Keratinocyte (primary cell): ENCODE results near the gene SNTG2. TPM values are rescaled to one million over a fixed set of nuclear protein-coding genes. Genes with fewer than 3 reads are reported as not detected.

Experiments used
- DNase-seq: peaks from one replicate; pipeline ENCODE4 v3.0.0-alpha.2; 2011; ENCODE audit warnings: low read depth, missing footprints, low spot score
- FAIRE-seq: peaks from 2 replicates; lab custom pipeline; 2011; peaks lifted over from hg19 to GRCh38; lab: Jason Lieb, UNC
- H2AFZ ChIP-seq: 2 replicates; pipeline ENCODE4 v1.6.0; 2012; ENCODE audit warnings: low read length, control low read depth, inconsistent platforms; ENCODE audit not compliant: control insufficient read depth
- H3K27ac ChIP-seq: 2 replicates; pipeline ENCODE4 v1.5.1; 2011; ENCODE audit warnings: low read length; ENCODE audit not compliant: control insufficient read depth, insufficient read depth
- H3K27me3 ChIP-seq: 3 replicates; pipeline ENCODE4 v1.6.0; 2011; ENCODE audit warnings: low read length; ENCODE audit not compliant: control insufficient read depth, insufficient read depth; ENCODE audit errors: extremely low read depth
- H3K36me3 ChIP-seq, 2 experiments: 2 replicates in 1 of 2; 3 replicates in 1 of 2; pipeline ENCODE4 v1.5.1; 2011; ENCODE audit warnings: low read length in 2 of 2, mild to moderate bottlenecking in 1 of 2; ENCODE audit not compliant: control insufficient read depth in 2 of 2, insufficient read depth in 2 of 2; ENCODE audit errors: extremely low read depth in 1 of 2
- H3K4me1 ChIP-seq: 3 replicates; pipeline ENCODE4 v1.5.1; 2011; ENCODE audit warnings: low read length; ENCODE audit not compliant: control insufficient read depth, insufficient read depth; ENCODE audit errors: extremely low read depth
- H3K4me2 ChIP-seq: 3 replicates; pipeline ENCODE4 v1.6.0; 2011; ENCODE audit warnings: low read depth, low read length; ENCODE audit not compliant: control insufficient read depth, insufficient read depth; ENCODE audit errors: extremely low read depth
- H3K4me3 ChIP-seq, 3 experiments: fragments of 200-600 bp in 1 of 3; sonication (generic) in 1 of 3; 2 replicates in 2 of 3; 3 replicates in 1 of 3; pipeline ENCODE4 v1.5.1; 2011 to 2016; ENCODE audit warnings: low read length in 3 of 3, mild to moderate bottlenecking in 3 of 3, control low read depth in 2 of 3, inconsistent platforms in 1 of 3, low read depth in 1 of 3, mixed read lengths in 1 of 3, mixed run types in 1 of 3, moderate library complexity in 1 of 3; ENCODE audit not compliant: control insufficient read depth in 2 of 3, insufficient read depth in 2 of 3; ENCODE audit errors: extremely low read depth in 1 of 3
- H3K79me2 ChIP-seq: 2 replicates; pipeline ENCODE4 v1.6.0; 2012; ENCODE audit warnings: low read length; ENCODE audit not compliant: control insufficient read depth, insufficient read depth
- H3K9ac ChIP-seq: 3 replicates; pipeline ENCODE4 v1.6.0; 2011; ENCODE audit warnings: low read length; ENCODE audit not compliant: control insufficient read depth, insufficient read depth; ENCODE audit errors: extremely low read depth
- H3K9me1 ChIP-seq: 3 replicates; pipeline ENCODE4 v1.6.0; 2011; ENCODE audit warnings: low read length; ENCODE audit not compliant: control insufficient read depth, insufficient read depth; ENCODE audit errors: extremely low read depth
- H3K9me3 ChIP-seq: 2 replicates; pipeline ENCODE4 v1.5.1; 2012; ENCODE audit warnings: low read depth, low read length; ENCODE audit not compliant: control insufficient read depth
- H4K20me1 ChIP-seq: 3 replicates; pipeline ENCODE4 v1.6.0; 2011; ENCODE audit warnings: low read length; ENCODE audit not compliant: control insufficient read depth, insufficient read depth; ENCODE audit errors: extremely low read depth
- CTCF ChIP-seq, 3 experiments: IDR thresholded peaks in 1 of 3; conservative IDR thresholded peaks in 1 of 3; optimal IDR thresholded peaks in 1 of 3; 2 replicates in 2 of 3; 3 replicates in 1 of 3; pipeline versions ENCODE3 to v1.5.1; 2011; ENCODE audit warnings: low read length in 3 of 3, mild to moderate bottlenecking in 3 of 3, moderate library complexity in 2 of 3, control low read depth in 1 of 3, inconsistent platforms in 1 of 3; ENCODE audit not compliant: insufficient read depth in 2 of 3; ENCODE audit errors: extremely low read depth in 1 of 3
- EZH2 ChIP-seq: IDR thresholded peaks from one replicate; pipeline ENCODE4 v1.6.1; 2012; ENCODE audit warnings: inconsistent platforms, mild to moderate bottlenecking, low read length, moderate library complexity
- dilution Hi-C: fragments of 300-500 bp; cut with MboI; formaldehyde crosslinking; loops from one replicate; pipeline ENCODE4 v1.7.0; 2020; ENCODE audit warnings: low sequenced_read_pairs; ENCODE audit not compliant: extremely low pct_ligation_motif_present
- polyA plus RNA-seq, 5 experiments: library from polyadenylated mRNA; depleted of rRNA in 3 of 5; stranded (reverse) in 3 of 5; stranded (forward) in 1 of 5; unstranded in 1 of 5; fragments of >200 nt; gene quantifications; 1 replicate in 1 of 5; 2 replicates in 3 of 5; 3 replicates in 1 of 5; pipeline versions ENCODE4 v1.2.1 to v1.2.3, GENCODE V29; 2011 to 2012; ENCODE audit warnings: missing spikeins in 2 of 5, low read depth in 1 of 5, low replicate concordance in 1 of 5

Gene SNTG2
- polyA plus RNA-seq, 1 donor (not counting 4 experiments of a cell fraction or from before 2014, with no cell fraction given) = not detected

GRCh38 chr2:910698-911097 is 40.0 kb upstream of the SNTG2 start:
- H3K4me2 ChIP-seq = no peak overlapping the region
- H3K79me2 ChIP-seq = no peaks in the 10 kb centered on the region
- H3K9me1 ChIP-seq = no peaks in the 10 kb centered on the region
- no peaks in the 10 kb centered on the region for H3K4me1 ChIP-seq
- H3K27me3 ChIP-seq = no peaks in the 10 kb centered on the region
- no peak for FAIRE-seq
- H2AFZ ChIP-seq = no peak overlapping the region
- H3K9ac ChIP-seq = no peak overlapping the region
- H3K4me3 ChIP-seq = no peak overlapping the region
- no peak for DNase-seq
- dilution Hi-C loops = no loop called here
- no peaks in the 10 kb centered on the region for H3K36me3 ChIP-seq
- no peaks in the 10 kb centered on the region for H4K20me1 ChIP-seq
- no peak for TF ChIP-seq EZH2
- TF ChIP-seq CTCF (optimal IDR thresholded peaks at IDR 0.05 in 1 of 3, IDR thresholded peaks at IDR 0.05 in 1 of 3, conservative IDR thresholded peaks at IDR 0.05 in 1 of 3; ENCODE audit: extremely low read depth in 1 of 3, insufficient read depth in 2 of 3, low read length in 3 of 3) = no peak
- H3K27ac ChIP-seq = no peak overlapping the region
- H3K9me3 ChIP-seq = no peaks in the 10 kb centered on the region

GRCh38 chr2:915979-916378 is 34.7 kb upstream of the SNTG2 start:
- TF ChIP-seq EZH2 (no peak), CTCF (optimal IDR thresholded peaks at IDR 0.05 in 1 of 3, IDR thresholded peaks at IDR 0.05 in 1 of 3, conservative IDR thresholded peaks at IDR 0.05 in 1 of 3; ENCODE audit: extremely low read depth in 1 of 3, insufficient read depth in 2 of 3, low read length in 3 of 3) (no peak)
- dilution Hi-C loops = no loop called here
- Histone ChIP-seq H3K79me2 (no peaks in the 10 kb centered on the region), H3K27ac (no peak overlapping the region), H3K27me3 (no peaks in the 10 kb centered on the region), H3K4me3 (no peak overlapping the region), H3K4me2 (no peak overlapping the region), H3K4me1 (no peaks in the 10 kb centered on the region), H4K20me1 (no peaks in the 10 kb centered on the region), H3K9me3 (no peaks in the 10 kb centered on the region), H3K36me3 (no peaks in the 10 kb centered on the region), H3K9me1 (no peaks in the 10 kb centered on the region), H2AFZ (no peak overlapping the region), H3K9ac (no peak overlapping the region)
- FAIRE-seq = no peak
- no peak for DNase-seq
